Stimulated activated memory B cell treated with anti-CD40 and anti-IgM and Interleukin-4, amounts not matched to agents 10 μg/mL and 1 μg/mL and 100 μg/mL, for 72 hours (primary cell): ENCODE results near the gene TRAF5.
"Not testable (repeated sequence)": the region's sequence is repeated elsewhere in the genome, so short reads cannot be mapped to it uniquely, and the experiment has no call there.

Experiments
- ATAC-seq: fragments of 150-1000 bp; cut with Tn5 transposase; 2 replicates; pipeline ENCODE4 v1.10.0; 2021
- H3K27ac Mint-ChIP-seq: one replicate; pipeline ENCODE4 v1.8.0; 2022; ENCODE audit warnings: mild to moderate bottlenecking, mixed read lengths
- H3K27me3 Mint-ChIP-seq: one replicate; pipeline ENCODE4 v1.8.0; 2022; ENCODE audit warnings: mixed read lengths
- H3K36me3 Mint-ChIP-seq: one replicate; pipeline ENCODE4 v1.8.0; 2022; ENCODE audit warnings: mixed read lengths
- H3K4me1 Mint-ChIP-seq: one replicate; pipeline ENCODE4 v1.8.0; 2022; ENCODE audit warnings: mixed read lengths
- H3K4me3 Mint-ChIP-seq: one replicate; pipeline ENCODE4 v1.8.0; 2022; ENCODE audit warnings: mild to moderate bottlenecking, moderate library complexity, mixed read lengths
- H3K9me3 Mint-ChIP-seq: one replicate; pipeline ENCODE4 v1.8.0; 2022; ENCODE audit warnings: mixed read lengths

Gene TRAF5

GRCh38 chr1:211321646-211322045, 5.0 kb upstream of the TRAF5 start:
- ATAC-seq, H3K36me3 Mint-ChIP-seq, H3K27me3 Mint-ChIP-seq, H3K4me3 Mint-ChIP-seq, H3K9me3 Mint-ChIP-seq: not testable (repeated sequence)
- peak overlapping the region; percentile 27 for H3K27ac Mint-ChIP-seq
- peaks cover 27% of the 10 kb centered on the region for H3K4me1 Mint-ChIP-seq

- Mint-ChIP-seq H3K27ac (no peak overlapping the region), H3K4me1 (peaks cover 36% of the 10 kb centered on the region), H3K27me3 (no peaks in the 10 kb centered on the region), H3K9me3 (no peaks in the 10 kb centered on the region), H3K36me3 (peaks cover 5% of the 10 kb centered on the region), H3K4me3 (no peak overlapping the region)
- peak; percentile 80 for ATAC-seq
Measured at GRCh38 chr1:211323156-211324063, 3.2 kb upstream of the TRAF5 start.

- ATAC-seq, result no peak
- Mint-ChIP-seq H3K4me1 (peaks cover 54% of the 10 kb centered on the region), H3K27me3 (no peaks in the 10 kb centered on the region), H3K9me3 (no peaks in the 10 kb centered on the region), H3K27ac (peak overlapping the region; percentile 82), H3K4me3 (peak overlapping the region; percentile 87), H3K36me3 (peaks cover 8% of the 10 kb centered on the region)
Measured at GRCh38 chr1:211324992-211325775, 1.4 kb upstream of the TRAF5 start.

GRCh38 chr1:211326140-211326527, 499 bp upstream of the TRAF5 start:
- Mint-ChIP-seq H3K36me3 (peaks cover 17% of the 10 kb centered on the region), H3K27me3 (no peaks in the 10 kb centered on the region), H3K27ac (peak overlapping the region; percentile 82), H3K9me3 (no peaks in the 10 kb centered on the region), H3K4me3 (peak overlapping the region; percentile 87), H3K4me1 (peaks cover 64% of the 10 kb centered on the region)
- no peak for ATAC-seq

GRCh38 chr1:211327346-211327921, 801 bp downstream of the TRAF5 start:
- peak; percentile 44 for ATAC-seq
- no peaks in the 10 kb centered on the region for H3K27me3 Mint-ChIP-seq
- H3K9me3 Mint-ChIP-seq, result no peaks in the 10 kb centered on the region
- peak overlapping the region; percentile 91 for H3K4me3 Mint-ChIP-seq
- H3K36me3 Mint-ChIP-seq, result peaks cover 17% of the 10 kb centered on the region
- peaks cover 77% of the 10 kb centered on the region for H3K4me1 Mint-ChIP-seq
- peak overlapping the region; percentile 82 for H3K27ac Mint-ChIP-seq

GRCh38 chr1:211328084-211328694, 1.6 kb downstream of the TRAF5 start:
- H3K27me3 Mint-ChIP-seq, result no peaks in the 10 kb centered on the region
- peak overlapping the region; percentile 91 for H3K4me3 Mint-ChIP-seq
- peaks cover 17% of the 10 kb centered on the region for H3K36me3 Mint-ChIP-seq
- peak overlapping the region; percentile 82 for H3K27ac Mint-ChIP-seq
- H3K4me1 Mint-ChIP-seq, result peaks cover 84% of the 10 kb centered on the region
- no peaks in the 10 kb centered on the region for H3K9me3 Mint-ChIP-seq
- ATAC-seq, result no peak

DNA sequence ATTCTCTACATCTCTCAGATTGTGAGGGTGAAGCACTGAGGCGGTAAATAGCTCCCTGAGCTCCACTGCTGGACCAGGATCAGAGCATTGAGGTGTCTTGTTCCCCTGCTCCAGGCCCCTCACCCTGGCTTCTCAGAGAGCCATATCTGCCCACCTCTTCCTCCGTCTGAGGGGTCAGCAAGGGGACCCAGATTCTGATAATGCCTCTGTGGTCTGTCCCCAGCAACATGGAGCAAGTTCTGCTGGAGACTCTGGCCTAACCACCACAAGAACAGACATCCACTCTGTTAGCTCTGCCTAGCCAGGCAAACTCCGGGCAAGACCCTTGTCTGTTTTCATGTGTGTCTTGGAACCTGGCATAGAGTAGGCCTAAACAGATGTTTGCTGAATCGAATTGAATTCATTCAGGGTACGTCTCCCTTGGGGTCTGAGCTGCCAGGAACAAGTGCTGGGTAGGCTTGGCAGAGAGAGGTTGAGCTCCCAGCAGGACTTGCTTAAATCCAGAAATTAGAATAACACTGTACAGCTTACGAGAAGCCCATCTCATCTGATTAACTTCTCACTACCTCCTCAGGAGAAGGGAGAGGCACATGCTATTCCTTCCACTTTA, 2.3 kb downstream of the TRAF5 start:
- Mint-ChIP-seq H3K27me3 (no peaks in the 10 kb centered on the region), H3K4me1 (peaks cover 85% of the 10 kb centered on the region), H3K4me3 (peak overlapping the region; percentile 91), H3K36me3 (peaks cover 17% of the 10 kb centered on the region), H3K9me3 (no peaks in the 10 kb centered on the region), H3K27ac (peak overlapping the region; percentile 82)
- no peak for ATAC-seq

DNA sequence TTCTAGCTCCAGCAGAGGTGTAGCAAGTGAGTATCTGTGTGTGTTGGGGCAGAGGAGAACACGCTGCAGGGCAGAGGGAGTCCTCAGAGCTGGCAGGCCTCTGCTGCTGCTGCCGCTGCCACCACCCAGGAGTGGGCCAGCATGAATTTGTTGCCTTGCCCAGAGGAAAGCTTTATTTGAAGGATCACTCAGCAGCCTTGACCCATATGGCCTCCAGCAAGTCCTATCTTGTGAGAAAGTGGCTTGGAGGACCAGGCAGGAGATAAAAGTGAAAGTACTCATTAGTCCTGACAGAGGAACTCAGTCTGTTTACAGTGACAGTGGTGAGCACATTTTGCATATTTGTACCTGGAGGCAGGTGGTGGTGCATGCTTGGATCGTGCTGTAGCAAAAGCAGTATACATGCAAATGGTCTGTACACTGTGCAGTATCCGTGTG, 3.1 kb downstream of the TRAF5 start:
- H3K9me3 Mint-ChIP-seq, result no peaks in the 10 kb centered on the region
- peaks cover 17% of the 10 kb centered on the region for H3K36me3 Mint-ChIP-seq
- H3K27me3 Mint-ChIP-seq, result no peaks in the 10 kb centered on the region
- ATAC-seq, result peak; percentile 86
- peaks cover 88% of the 10 kb centered on the region for H3K4me1 Mint-ChIP-seq
- peak overlapping the region; percentile 91 for H3K4me3 Mint-ChIP-seq
- peak overlapping the region; percentile 82 for H3K27ac Mint-ChIP-seq

GRCh38 chr1:211330282-211330936, 3.8 kb downstream of the TRAF5 start:
- no peaks in the 10 kb centered on the region for H3K9me3 Mint-ChIP-seq
- no peaks in the 10 kb centered on the region for H3K27me3 Mint-ChIP-seq
- H3K4me3 Mint-ChIP-seq, result peak overlapping the region; percentile 91
- peaks cover 88% of the 10 kb centered on the region for H3K4me1 Mint-ChIP-seq
- no peak for ATAC-seq
- H3K36me3 Mint-ChIP-seq, result peaks cover 17% of the 10 kb centered on the region
- H3K27ac Mint-ChIP-seq, result peak overlapping the region; percentile 82

DNA sequence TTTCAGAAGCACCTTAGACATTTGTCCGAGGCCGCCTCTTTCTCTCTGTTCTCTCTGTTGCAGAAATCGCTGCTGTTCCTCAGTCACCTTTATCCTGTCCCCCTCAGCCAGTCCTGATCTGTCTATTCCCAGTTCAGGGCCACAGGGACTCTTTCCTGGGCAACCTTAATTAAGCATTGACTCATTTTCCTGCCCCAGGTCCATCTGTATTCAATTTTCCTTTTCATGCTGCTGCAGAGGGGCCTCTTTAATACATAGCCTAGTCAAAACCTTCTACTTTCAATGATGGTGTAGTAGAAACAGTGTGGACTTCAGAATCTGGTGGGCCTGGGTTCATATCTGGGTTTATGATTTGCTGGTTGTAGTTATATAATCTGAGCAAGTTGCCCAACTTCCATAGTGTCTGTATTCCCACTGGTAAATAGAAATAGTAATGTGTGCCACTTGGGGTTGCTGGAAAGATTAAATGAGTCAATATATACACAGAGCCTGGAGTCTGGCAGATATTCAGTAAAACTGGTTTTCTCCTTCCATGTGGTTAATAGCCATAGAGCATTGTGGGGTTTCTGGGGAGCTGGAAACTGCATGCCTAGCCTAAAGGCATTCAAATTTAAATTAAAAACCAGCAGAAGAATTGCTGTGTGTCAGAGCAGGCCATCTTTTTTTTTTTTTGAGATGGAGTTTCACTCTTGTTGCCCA, 4.5 kb downstream of the TRAF5 start:
- peaks cover 88% of the 10 kb centered on the region for H3K4me1 Mint-ChIP-seq
- H3K36me3 Mint-ChIP-seq, result peaks cover 17% of the 10 kb centered on the region
- H3K4me3 Mint-ChIP-seq, result peak overlapping the region; percentile 91
- no peaks in the 10 kb centered on the region for H3K9me3 Mint-ChIP-seq
- H3K27ac Mint-ChIP-seq, result peak overlapping the region; percentile 82
- H3K27me3 Mint-ChIP-seq, result no peaks in the 10 kb centered on the region
- no peak for ATAC-seq

- Mint-ChIP-seq H3K4me3 (peak overlapping the region; percentile 59), H3K4me1 (peaks cover 94% of the 10 kb centered on the region), H3K36me3 (peaks cover 20% of the 10 kb centered on the region), H3K9me3 (no peaks in the 10 kb centered on the region), H3K27ac (peak overlapping the region; percentile 82), H3K27me3 (no peaks in the 10 kb centered on the region)
- ATAC-seq, result no peak
Measured at GRCh38 chr1:211332036-211332616, 5.5 kb downstream of the TRAF5 start.

GRCh38 chr1:211332830-211333229, 6.2 kb downstream of the TRAF5 start:
- peak overlapping the region; percentile 82 for H3K27ac Mint-ChIP-seq
- no peaks in the 10 kb centered on the region for H3K9me3 Mint-ChIP-seq
- peaks cover 98% of the 10 kb centered on the region for H3K4me1 Mint-ChIP-seq
- peaks cover 27% of the 10 kb centered on the region for H3K36me3 Mint-ChIP-seq
- ATAC-seq, result peak; percentile 44
- H3K4me3 Mint-ChIP-seq, result no peak overlapping the region
- no peaks in the 10 kb centered on the region for H3K27me3 Mint-ChIP-seq

DNA sequence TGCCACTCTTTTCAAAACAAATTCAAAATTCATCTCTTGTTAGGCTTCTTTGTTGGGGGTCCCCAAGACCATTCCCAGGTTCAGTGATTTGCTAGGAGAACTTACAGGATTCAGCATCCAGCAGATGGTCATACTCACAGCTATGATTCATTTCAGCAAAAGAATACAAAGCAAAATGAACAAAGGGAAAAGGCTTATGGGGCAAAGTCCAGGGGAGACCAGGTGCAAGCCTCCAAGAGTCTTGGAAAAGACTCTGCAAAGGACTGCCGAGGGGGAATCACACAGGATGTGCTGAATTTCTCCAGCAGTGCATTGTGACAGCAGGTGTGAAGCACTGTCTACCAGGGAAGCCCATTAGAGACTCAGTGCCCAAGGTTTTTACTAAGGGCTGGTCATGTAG, 7.3 kb downstream of the TRAF5 start:
- H3K4me1 Mint-ChIP-seq, result peaks cover 92% of the 10 kb centered on the region
- no peaks in the 10 kb centered on the region for H3K27me3 Mint-ChIP-seq
- H3K4me3 Mint-ChIP-seq, result no peak overlapping the region
- H3K27ac Mint-ChIP-seq, result peak overlapping the region; percentile 82
- peaks cover 23% of the 10 kb centered on the region for H3K36me3 Mint-ChIP-seq
- H3K9me3 Mint-ChIP-seq, result no peaks in the 10 kb centered on the region
- ATAC-seq, result no peak
